ENCODE measurements around the gene DIPK1B.

GRCh38 chr9:136740491-136740890 lies 28.1 kb downstream of the DIPK1B start:
- no peak for TF ChIP-seq NR1H2 (CRISPR knock-in tag; IDR thresholded peaks at IDR 0.05)
- TF ChIP-seq ESRRA (CRISPR knock-in tag; IDR thresholded peaks at IDR 0.05; ENCODE audit: borderline replicate concordance) = no peak
- no peak for TF ChIP-seq CTCF (IDR thresholded peaks at IDR 0.05)
- TF ChIP-seq ZNF232 (CRISPR knock-in tag; IDR thresholded peaks at IDR 0.05) = no peak
- TF ChIP-seq MYBL2 (CRISPR knock-in tag; IDR thresholded peaks at IDR 0.05) = no peak
- TF ChIP-seq SMAD3 (CRISPR knock-in tag; IDR thresholded peaks at IDR 0.05; ENCODE audit: borderline replicate concordance) = no peak
- TF ChIP-seq, protein P1, sequence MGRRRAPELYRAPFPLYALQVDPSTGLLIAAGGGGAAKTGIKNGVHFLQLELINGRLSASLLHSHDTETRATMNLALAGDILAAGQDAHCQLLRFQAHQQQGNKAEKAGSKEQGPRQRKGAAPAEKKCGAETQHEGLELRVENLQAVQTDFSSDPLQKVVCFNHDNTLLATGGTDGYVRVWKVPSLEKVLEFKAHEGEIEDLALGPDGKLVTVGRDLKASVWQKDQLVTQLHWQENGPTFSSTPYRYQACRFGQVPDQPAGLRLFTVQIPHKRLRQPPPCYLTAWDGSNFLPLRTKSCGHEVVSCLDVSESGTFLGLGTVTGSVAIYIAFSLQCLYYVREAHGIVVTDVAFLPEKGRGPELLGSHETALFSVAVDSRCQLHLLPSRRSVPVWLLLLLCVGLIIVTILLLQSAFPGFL (CRISPR knock-in tag; IDR thresholded peaks at IDR 0.05; ENCODE audit: borderline replicate concordance) = no peak
- TF ChIP-seq, protein P2, sequence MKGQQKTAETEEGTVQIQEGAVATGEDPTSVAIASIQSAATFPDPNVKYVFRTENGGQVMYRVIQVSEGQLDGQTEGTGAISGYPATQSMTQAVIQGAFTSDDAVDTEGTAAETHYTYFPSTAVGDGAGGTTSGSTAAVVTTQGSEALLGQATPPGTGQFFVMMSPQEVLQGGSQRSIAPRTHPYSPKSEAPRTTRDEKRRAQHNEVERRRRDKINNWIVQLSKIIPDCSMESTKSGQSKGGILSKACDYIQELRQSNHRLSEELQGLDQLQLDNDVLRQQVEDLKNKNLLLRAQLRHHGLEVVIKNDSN (CRISPR knock-in tag; IDR thresholded peaks at IDR 0.05) = no peak
- TF ChIP-seq, protein P3, sequence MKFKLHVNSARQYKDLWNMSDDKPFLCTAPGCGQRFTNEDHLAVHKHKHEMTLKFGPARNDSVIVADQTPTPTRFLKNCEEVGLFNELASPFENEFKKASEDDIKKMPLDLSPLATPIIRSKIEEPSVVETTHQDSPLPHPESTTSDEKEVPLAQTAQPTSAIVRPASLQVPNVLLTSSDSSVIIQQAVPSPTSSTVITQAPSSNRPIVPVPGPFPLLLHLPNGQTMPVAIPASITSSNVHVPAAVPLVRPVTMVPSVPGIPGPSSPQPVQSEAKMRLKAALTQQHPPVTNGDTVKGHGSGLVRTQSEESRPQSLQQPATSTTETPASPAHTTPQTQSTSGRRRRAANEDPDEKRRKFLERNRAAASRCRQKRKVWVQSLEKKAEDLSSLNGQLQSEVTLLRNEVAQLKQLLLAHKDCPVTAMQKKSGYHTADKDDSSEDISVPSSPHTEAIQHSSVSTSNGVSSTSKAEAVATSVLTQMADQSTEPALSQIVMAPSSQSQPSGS (CRISPR knock-in tag; IDR thresholded peaks at IDR 0.05; ENCODE audit: borderline replicate concordance, low read depth) = no peak
- TF ChIP-seq, protein P4, sequence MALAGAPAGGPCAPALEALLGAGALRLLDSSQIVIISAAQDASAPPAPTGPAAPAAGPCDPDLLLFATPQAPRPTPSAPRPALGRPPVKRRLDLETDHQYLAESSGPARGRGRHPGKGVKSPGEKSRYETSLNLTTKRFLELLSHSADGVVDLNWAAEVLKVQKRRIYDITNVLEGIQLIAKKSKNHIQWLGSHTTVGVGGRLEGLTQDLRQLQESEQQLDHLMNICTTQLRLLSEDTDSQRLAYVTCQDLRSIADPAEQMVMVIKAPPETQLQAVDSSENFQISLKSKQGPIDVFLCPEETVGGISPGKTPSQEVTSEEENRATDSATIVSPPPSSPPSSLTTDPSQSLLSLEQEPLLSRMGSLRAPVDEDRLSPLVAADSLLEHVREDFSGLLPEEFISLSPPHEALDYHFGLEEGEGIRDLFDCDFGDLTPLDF (CRISPR knock-in tag; IDR thresholded peaks at IDR 0.05) = no peak
- no peak for TF ChIP-seq FOXK1 (CRISPR knock-in tag; IDR thresholded peaks at IDR 0.05)
- TF ChIP-seq ETV6 (CRISPR knock-in tag; IDR thresholded peaks at IDR 0.05) = no peak
- TF ChIP-seq JUN (CRISPR knock-in tag; IDR thresholded peaks at IDR 0.05) = no peak
- no peak for TF ChIP-seq ZNF138 (CRISPR knock-in tag; conservative IDR thresholded peaks at IDR 0.05)
